NCI-H2227 (cell line): ENCODE measurements around the gene GPI.
"Not testable (repeated sequence)": the region's sequence is repeated elsewhere in the genome, so short reads cannot be mapped to it uniquely, and the experiment has no call there.

Experiments
- DNase-seq: peaks from one replicate; lab custom pipeline; 2025; ENCODE audit not compliant: unreplicated experiment; lab: John Stamatoyannopoulos, UW

GPI gene

GRCh38 chr19:34400844-34401243, 35.8 kb downstream of the GPI start:
- not testable (repeated sequence) for DNase-seq

GRCh38 chr19:34402074-34402600, 37.1 kb downstream of the GPI start:
- no peak for DNase-seq

GRCh38 chr19:34403784-34404108, 38.8 kb downstream of the GPI start:
- no peak for DNase-seq

GRCh38 chr19:34404109-34404909, 39.3 kb downstream of the GPI start, which contains the start of gene PDCD2L:
Gene PDCD2L (plus strand): TSS chr19:34404399. CDS start chr19:34404431, 32 bp downstream.
- peak; percentile 100 for DNase-seq

- no peak for DNase-seq
These were observed 41.1 kb downstream of the GPI start for GRCh38 chr19:34405892-34406660.

GRCh38 chr19:34408411-34408810, 43.4 kb downstream of the GPI start:
- DNase-seq, result no peak

GRCh38 chr19:34409189-34410164, 44.5 kb downstream of the GPI start:
- DNase-seq, result no peak

GRCh38 chr19:34411216-34411615, 46.2 kb downstream of the GPI start:
- no peak for DNase-seq

- DNase-seq, result no peak
These were observed 51.1 kb downstream of the GPI start for GRCh38 chr19:34416021-34416545.

- no peak for DNase-seq
These were observed 53.3 kb downstream of the GPI start for GRCh38 chr19:34418300-34418699.

- no peak for DNase-seq
These were observed 61.2 kb downstream of the GPI start for GRCh38 chr19:34426096-34426661.

GRCh38 chr19:34428549-34429285, 63.7 kb downstream of the GPI start:
- DNase-seq, result peak; percentile 84

- DNase-seq, result no peak
These were observed 64.6 kb downstream of the GPI start for GRCh38 chr19:34429553-34429952.

GRCh38 chr19:34430738-34431625, 66.0 kb downstream of the GPI start:
- DNase-seq, result peak; percentile 86

GRCh38 chr19:34431681-34432402, 66.8 kb downstream of the GPI start:
- DNase-seq, result no peak

GRCh38 chr19:34432797-34433196, 67.8 kb downstream of the GPI start:
- no peak for DNase-seq

- no peak for DNase-seq
These were observed 71.7 kb downstream of the GPI start for GRCh38 chr19:34436716-34437115.

GRCh38 chr19:34448191-34448590, 83.2 kb downstream of the GPI start:
- no peak for DNase-seq
